HG03565 (cell line): ENCODE data around the gene RPS21.

Experiments used
- ATAC-seq: cut with Tn5 transposase; IDR thresholded peaks from one replicate; pipeline ENCODE4 v1.9.1; 2021; ENCODE audit warnings: mild to moderate bottlenecking, moderate library complexity; ENCODE audit not compliant: unreplicated experiment

RPS21 gene

DNA sequence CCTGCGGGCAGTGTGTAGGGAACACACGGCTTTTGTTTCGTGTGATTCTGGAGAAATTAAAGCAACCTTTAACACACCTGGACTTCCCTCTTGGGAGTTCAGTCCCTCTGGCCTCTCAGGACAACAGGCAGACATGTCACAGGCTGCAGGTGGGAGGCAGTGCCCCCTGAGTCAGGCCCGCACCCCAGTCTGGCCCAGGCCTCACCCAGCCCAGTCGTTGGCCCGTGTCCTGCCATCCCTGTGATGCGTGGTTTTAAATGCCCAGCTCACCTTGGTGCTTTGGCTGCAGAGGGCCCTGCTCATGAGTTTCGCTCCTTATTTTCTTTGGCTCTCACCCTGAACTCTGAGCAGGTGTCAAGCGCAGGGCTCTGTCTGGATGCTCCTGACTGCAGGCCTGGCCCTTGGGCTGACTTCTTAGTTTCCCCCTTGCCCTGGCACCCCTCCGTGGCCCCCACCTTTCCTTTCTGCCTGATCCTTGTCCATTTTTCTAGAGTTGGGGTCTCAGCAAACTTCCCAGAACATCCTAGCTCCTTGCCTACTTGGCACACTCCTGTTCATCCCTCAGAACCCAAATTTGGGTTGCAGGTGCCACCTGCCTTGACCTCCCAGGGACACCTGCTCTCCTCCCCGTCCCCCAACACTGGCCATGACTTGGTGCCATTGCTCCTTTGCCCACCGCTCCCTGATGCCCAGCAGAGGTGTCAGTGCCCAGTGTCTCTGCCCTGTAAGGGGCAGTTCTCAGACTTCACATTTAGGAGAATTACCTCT lies 22.4 kb downstream of the RPS21 start:
- ATAC-seq: no peak

DNA sequence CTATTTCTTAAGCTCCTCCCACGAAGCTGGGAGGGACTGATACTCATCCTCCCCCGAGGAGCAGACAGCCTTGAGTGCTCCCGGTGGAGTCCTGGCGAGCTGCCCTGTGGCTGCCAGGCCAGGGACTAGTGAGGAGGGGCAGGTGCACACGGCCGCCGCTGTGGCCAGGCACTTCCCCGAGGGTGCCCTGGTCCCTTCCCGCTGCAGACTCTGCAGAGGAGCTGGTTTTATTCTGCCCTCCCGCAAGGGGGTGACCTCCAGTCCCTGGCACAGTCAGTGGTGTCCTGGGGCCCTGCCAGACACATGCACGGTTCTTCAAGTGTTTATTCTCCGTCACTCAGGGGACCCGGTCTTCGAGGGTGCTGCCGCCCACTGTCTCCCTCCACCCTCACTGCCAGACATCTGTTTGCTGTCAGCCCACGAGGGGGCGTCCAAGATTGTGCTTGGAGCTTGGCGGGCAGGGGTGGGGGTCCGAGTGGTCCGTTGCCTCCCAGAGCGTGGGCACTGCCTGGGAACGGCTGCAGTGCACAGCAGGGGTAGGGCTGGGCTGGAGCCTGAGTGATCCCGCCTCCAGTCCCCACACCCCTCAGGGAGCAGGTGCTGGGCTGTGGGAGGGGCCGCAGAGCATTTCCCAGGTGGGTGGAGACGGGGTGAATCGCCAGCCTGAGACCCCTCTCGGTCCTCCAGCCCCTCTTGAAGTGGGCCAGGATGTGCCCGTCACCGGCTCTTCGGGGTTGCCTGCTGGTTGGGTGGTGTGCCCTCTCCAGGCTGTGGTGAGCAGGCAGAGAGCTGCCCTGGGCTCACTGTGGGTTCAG lies 23.2 kb downstream of the RPS21 start:
- no peak for ATAC-seq

DNA sequence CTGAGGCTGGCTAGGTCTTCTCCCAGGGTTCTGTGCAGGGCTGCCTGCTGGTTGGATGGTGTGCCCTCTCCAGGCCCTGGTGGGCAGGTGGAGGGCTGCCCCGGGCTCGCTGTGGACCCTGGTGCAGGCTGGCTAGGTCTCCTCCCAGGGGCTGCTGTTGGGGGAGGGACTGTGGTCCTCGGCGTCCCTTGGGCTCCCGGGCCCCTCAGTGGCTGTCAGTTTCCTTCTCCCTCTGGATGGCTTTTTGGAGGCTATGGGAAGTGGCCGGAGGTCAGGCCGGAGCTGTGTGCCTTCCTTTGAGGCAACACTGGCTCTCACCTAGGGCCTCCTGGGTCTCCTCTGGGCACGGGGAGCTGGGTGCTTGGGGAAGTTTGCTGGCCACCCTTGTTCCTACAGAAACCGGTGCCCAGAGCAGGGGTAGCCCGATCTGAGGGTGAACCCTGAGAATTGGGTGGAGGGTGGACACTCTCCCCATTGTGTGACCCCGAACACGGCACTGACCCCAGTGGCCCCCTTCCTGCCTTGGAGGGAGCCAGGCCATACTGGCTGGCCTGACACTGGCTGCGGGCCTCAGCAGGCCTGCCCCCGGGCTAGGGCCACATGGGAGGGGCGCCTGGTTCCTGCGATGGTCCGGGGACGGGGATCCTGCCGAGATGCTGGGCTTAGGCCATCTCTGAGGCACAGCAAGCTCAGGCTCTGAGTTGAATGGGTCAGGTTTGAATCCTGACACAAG lies 24.0 kb downstream of the RPS21 start:
- no peak for ATAC-seq

DNA sequence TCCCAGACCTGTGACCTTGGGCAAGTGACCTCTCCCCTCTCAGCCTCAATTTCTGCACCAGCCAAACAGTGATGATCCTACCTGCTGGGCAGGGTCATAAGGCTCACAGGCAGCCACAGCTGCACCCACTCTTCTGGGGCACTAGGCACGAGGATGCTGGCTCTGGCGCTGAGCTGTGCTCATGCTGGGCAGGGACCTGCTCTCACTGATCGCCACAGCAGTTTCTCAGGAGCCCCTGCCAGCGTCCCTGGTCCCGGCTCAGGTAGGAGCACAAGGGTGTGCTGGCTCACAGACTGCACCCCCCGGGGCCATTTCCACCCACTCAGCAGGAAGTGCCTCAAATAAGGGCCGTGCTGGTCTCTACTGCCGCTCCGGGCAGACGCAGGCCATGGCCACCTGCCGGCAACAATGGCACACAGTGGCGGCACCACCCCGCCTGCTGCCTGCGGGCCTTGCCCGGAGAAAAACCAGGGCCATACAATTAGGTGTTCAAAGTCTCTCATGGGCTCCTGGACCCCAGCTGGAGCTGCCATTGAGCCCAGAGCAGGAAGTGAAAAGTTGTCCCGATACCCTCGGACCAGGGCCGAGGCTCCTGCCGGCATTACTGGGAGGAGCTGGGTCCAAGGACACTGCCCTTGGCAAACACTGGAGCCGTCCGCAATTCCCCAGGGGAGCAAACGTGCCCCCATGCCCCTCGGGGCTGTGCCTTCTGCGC lies 24.7 kb downstream of the RPS21 start:
- no peak for ATAC-seq

DNA sequence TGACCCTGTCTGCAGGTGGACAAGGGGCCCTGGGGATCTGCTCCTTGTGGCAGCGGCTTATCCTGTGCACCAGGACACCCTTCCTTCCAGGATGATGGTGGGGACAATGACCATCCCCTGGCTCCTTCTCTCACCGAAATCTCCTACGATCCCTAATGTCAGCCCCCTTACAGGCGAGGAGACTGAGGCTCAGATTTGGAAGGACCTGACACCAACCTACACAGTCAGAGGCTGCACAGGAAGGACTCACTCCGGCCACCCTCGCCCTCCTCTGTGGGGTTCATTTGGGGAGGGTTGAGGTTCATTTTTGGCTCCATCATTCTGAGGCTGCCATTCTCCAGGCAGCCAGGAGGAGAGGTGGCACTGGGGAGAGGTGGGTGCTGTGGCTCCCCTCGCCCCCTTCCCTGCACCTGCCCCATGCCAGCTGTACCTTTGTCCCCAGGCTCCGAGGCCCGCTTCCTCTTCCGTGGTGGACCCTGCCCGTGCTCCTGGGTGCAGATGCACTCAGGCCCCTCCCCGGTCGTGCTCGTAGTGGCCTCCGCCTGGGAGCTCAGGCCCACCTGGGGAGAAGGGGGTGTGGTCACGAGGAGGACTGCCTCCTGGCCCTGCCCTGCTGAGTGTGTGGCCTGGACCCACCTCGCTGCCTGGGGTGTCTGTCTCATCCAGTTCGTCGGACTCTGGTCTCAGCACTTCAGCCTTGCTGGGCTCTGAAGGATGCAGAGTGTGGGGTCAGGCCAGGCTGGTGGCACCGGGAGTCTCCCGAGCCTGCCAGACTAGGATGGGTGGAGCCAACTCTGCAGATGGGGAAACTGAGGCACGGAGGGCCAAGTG lies 25.5 kb downstream of the RPS21 start:
- ATAC-seq: no peak

DNA sequence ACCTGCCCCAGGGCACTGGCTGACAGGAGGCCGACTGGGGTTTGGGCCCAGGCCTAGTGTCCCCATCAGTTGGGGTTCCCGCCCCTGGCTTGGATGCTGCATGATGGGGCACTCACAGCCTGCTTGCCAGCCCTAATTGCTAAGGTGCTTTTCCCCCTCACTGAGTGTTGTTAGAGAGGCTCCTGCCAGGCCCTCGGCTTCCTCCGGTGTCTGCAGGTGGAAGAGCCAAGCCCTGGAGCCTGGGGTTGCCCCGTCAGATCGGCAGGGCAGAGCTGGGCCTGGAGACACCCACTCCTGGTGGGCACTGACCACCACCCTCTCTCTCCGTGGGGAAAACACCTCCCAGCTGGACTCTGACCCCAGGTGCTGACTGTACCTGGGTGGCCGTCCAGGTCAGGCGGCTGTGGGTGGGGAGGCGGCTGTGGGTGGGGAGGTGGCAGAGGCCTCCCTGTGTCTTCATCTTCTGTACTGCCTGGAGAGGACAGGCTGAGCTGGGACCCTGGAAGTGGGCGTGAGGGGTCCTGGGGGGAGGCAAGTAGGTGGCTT lies 26.2 kb downstream of the RPS21 start:
- no peak for ATAC-seq

DNA sequence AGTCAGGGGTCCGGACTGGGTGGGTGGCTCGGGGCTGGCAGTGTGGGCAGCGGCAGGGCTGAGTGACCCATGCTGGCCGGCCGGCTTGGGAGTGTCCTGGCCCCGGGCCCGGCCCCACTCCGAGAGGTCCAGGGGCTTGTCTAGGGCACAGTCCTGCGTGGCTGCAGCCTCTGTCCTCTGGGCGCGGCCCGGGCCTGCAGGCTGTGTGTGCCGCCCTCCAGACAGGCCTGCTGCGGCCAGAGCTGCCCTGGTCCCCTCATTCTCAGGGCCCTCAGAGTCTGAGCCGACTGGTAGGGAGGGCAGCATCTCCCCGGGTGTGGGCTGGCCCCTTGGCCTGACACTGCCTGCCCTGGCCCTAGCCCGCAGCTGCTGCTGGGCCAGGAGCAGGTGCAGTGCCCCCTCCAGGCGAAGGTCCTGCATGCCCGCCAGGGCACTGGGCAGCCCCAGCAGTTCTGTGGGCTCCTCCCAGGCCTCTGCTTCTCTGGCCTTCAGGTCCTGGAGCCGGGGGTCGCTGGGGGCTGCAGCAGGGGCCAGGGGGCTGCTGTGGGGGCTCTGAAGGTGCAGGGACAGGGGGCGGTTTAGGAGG lies 27.1 kb downstream of the RPS21 start:
- no peak for ATAC-seq

DNA sequence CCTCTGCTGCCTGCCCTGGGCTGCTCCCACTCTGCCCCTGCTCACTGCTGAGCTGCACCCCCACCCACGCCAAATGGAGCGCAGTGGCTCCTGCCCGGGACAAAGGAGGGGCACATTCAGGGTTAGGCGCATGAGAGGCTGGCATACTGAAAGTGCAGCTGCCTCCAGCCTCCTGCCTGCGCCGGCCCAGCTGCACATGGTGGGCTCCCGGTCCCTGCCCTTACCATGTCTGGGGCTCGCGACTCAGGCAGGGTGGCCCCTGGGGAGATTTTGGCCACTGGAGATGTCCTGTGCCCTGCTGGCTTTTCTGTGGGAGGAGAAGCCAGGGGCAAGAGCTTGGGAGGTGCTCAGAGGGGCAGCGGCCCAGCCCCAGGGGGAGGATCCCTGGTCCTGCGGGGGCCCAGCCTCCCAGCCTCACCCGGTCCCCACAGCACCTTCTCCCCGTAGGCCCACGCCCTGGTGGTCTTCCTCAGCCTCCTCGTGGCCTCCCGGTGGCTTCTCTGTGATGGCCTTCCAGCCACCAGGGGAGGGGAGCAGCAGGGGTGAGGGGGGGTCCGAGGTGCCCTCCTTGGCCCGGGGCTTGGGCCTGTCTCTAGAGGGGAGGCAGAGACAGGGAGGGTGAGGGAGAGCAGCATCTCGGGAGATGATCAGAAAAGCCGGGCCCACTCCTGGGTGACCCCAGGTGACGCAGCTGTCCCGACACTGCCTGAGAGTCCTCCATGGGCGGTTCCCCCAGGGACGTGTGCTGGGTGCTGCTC lies 28.6 kb downstream of the RPS21 start:
- no peak for ATAC-seq

DNA sequence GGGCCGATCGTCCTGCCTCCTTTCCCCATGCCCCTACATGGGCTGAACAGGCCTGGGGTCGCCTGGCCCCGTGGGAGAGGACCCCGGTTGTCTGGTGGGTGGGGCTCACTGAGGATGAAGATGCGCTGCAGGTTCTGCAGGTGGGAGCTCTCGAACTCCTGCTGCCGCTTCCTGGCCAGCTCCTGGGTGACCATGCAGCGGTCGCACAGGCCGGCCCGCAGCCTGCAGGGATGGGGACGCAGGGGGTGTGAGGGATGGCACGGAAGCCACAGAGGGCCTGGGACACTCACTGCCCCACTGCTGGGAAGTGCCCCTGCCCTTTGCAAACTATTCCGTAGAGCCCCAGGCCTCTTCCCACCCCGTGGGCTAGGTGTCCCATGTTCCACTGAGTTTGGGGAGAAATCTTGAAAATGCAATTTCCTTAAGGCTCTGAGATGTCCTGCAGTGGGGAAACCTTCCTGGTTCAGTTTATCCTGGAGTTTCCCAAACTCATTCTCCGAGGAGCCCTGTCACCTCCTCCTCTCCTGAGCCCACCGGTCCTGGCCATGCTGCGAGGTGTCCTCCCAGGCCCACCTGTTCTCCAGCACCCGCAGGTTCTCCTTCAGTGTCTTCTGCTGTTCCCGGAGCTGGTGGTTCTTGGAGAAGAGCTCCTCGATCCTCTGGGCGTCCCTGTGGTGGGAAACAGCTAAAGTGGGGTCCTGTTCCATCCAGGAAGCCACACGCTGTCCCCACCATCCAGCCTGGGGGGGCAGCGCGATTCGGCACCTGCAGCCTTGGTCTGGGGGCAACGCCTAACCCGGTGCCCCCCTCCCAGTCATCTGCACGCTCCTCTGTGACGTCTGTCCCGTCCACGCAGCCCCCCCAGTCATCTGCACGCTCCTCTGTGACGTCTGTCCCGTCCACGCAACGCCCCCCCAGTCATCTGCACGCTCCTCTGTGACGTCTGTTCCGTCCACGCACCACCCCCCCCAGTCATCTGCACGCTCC lies 30.0 kb downstream of the RPS21 start:
- no peak for ATAC-seq

DNA sequence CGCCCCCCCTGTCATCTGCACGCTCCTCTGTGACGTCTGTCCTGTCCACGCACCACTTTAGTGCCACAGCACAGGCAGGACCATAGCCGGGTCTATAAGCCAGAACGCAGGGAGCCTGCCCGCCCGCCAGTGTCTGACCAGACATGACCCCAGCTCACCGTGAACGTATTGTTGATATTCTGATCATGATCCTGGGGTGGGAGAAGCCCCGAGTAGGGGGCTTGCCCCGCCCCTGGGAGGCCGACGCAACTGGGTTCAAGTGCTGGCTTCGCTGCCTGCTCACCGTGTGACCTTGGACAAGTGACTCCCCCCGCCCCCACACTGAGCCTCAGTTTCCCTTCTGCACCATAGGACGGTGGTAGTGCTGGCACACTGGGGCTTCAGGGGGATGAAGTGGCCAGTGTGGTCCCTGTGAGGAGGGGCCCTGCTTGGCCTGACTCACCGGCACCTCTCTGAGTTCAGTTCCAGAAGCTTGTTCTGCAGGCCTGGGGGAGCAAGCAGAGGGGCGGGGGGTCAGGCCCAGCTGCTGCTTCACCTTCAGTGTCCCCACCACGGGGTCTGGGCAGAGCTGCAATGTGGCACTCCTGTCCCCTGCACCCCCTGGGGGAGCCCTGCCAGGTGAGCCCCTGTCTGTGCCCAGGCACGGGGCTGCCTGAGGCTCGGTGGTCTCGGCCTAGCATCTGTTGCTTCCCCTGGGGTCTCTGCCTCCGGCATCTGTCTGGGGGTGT lies 31.2 kb downstream of the RPS21 start:
- ATAC-seq: no peak

DNA sequence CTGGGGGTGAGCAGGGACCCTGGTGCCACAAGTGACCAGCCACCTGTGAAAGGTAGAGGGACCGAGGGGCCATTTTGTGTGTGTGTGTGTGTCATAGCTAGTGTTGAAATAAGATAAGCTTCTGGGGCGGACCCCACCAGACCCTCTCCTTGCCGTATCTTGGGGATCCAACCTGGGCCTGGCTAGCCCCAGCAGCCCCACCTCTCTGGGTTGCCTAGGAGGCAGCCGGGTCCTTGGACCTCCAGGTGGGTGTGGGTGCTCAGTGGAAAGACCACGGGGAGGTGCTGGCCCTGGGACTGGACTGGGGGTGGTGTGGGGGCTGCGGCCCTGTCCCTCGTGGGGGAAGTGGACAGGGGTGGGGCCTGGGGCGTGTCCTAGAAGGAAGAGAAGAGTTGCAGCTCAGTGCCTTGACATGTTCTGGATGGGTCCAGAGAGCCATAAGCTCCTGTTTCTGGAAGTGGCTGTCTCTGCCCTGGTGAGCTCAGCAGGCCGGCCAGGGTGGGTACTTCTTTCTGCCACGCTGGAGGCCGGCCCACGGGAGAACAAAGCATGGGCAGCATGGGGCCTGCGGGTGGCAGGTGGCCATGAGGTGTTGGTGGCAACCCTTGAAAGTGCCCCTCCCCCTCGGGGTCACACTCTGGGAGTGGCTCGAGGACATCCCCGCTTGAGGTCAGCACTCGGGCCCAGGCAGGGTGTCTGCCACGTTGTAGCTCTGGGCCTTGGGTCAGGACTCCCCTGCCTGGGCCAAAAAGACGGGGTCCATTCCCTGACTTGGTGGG lies 32.0 kb downstream of the RPS21 start:
- ATAC-seq: no peak

DNA sequence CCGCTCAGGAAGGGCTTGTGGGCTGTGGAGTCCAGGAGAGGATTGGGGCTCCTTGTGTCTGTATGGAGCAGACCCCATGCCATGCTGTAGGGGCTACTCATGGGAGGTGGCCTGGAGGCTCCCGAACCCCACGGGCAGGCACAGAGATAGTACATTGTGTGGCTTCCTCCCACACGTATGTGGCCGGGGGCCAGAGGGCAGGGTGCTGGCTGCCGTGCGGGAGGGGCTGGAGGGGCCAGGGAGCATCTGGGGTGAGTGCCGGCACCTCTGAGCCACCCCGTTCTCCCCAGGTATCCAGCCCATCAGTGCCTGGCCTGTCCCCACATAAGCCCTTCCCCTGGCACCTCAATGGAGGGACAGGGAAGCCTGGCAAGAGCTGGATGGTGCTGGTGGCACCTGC lies 32.9 kb downstream of the RPS21 start:
- ATAC-seq: no peak

DNA sequence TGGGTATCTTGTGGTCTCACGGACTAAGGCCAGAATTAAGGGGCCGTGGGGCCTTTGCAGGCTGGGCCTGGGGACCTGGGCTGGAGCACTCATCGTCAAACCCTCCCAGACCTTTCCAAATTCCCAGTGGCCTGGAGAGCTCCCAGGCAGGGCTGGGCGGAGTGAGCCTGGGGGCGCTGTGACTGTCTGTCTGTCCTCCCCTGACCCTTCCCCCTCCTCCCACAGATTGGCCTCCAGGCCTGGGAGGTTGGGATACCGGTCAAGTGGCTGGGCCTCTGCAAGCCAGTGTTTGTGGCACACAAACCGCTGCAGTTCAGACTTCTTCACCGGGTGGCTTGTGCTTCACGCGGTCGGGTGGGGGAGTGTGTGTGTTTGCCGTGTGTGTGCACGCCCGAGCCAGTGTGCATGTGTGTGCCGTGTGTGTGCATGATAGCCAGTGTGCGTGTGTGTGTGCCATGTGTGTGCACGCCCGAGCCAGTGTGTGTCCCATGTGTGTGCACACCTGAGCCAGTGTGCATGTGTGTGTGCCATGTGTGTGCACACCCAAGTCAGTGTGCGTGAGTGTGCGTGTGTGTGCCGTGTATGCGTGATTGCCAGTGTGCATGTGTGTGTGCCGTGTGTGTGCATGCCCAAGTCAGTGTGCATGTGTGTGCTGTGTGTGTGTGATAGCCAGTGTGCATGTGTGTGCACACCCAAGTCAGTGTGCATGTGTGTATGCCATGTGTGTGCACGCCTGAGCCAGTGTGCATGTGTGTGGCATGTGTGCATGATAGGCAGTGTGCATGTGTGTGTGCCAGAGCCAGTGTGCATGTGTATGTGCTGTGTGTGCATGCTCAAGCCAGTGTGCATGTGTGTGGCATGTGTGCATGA lies 34.2 kb downstream of the RPS21 start:
- no peak for ATAC-seq

DNA sequence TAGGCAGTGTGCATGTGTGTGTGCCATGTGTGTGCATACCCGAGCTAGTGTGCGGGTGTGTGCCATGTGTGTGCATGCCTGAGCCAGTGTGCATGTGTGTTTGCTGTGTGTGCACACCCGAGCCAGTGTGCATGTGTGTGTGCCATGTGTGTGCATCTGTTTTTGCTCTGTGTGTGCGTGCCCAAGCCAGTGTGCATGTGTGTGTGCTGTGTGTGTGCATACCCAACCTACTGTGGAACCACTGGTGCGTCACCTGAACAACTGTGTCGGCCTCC lies 34.8 kb downstream of the RPS21 start:
- no peak for ATAC-seq

DNA sequence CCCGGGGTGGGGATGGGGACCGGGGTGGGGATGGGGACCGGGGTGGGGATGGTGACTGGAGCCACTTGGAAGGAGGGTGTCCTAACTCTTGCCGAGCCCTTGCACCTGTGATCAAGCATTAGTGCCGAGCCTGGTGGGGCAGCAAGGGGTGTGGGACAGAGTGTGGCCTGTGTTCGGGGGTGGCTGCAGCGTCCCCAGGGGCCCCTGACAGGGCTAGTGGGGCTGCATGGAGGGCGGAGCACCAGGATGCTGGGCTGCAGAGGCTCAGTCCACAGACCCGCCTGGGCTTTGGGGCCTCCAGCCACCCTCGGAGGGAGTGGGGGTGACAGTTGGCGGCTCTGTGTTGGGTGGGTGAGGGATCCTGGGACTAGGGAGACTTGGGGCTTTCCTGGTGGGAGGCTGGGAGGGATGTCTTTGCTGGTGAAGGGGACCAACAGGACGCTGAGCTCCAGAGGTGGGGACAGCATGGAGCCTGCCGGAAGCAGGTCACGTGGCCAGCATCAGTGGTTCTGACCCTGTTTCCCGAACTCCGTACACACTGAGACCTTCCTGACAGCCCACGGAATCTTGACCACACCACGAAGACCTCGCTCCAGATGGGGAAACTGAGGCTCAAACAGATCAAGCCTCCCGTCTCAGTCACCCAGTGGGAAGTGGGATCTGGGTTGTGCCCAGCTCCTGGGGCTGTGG lies 35.9 kb downstream of the RPS21 start:
- ATAC-seq: no peak
